Ovary (tissue), 3 donors: ENCODE data around the gene DDX56.
"Not testable (repeated sequence)": the region's sequence is repeated elsewhere in the genome, so short reads cannot be mapped to it uniquely, and the experiment has no call there.

Experiments used
- EP300 ChIP-seq: sonication (generic); formaldehyde crosslinking; IDR thresholded peaks from one replicate; pipeline ENCODE4 v1.6.1; 2017; ENCODE audit warnings: antibody characterized with exemption
- POLR2A ChIP-seq: fragments of 450-650 bp; IDR thresholded peaks from one replicate; pipeline ENCODE4 v1.6.1; 2017; ENCODE audit warnings: antibody characterized with exemption, mild to moderate bottlenecking, moderate library complexity
- TF ChIP-seq, protein P1 (sequence below), 3 donors: fragments of 450-650 bp in 2 of 3; fragments of 200-600 bp in 1 of 3; IDR thresholded peaks; one replicate each; pipeline versions ENCODE4 v1.5.1 to v1.8.0; 2016 to 2022; ENCODE audit warnings: antibody characterized with exemption in 3 of 3, mild to moderate bottlenecking in 1 of 3
- donor health status: DM: no; HTN: no; CAD: no.

DNA sequence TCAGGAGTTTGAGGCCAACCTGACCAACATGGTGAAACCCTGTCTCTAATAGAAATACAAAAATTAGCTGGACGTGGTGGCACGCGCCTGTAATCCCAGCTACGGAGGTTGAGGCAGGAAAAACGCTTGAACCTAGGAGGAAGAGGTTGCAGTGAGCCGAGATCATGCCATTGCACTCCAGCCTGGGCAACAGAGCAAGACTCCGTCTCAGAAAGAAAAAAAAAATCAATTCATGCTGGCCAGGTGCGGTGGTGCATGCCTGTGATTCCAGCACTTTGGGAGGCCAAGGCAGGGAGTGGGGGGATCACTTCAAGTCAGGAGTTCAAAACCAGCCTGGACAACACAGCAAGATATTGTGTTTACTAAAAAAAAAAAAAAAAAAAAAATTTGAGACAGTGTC is 23.5 kb upstream of the DDX56 start:
- TF ChIP-seq, protein P1, sequence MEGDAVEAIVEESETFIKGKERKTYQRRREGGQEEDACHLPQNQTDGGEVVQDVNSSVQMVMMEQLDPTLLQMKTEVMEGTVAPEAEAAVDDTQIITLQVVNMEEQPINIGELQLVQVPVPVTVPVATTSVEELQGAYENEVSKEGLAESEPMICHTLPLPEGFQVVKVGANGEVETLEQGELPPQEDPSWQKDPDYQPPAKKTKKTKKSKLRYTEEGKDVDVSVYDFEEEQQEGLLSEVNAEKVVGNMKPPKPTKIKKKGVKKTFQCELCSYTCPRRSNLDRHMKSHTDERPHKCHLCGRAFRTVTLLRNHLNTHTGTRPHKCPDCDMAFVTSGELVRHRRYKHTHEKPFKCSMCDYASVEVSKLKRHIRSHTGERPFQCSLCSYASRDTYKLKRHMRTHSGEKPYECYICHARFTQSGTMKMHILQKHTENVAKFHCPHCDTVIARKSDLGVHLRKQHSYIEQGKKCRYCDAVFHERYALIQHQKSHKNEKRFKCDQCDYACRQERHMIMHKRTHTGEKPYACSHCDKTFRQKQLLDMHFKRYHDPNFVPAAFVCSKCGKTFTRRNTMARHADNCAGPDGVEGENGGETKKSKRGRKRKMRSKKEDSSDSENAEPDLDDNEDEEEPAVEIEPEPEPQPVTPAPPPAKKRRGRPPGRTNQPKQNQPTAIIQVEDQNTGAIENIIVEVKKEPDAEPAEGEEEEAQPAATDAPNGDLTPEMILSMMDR (IDR thresholded peaks at IDR 0.05) = not testable (repeated sequence)
- TF ChIP-seq POLR2A, EP300: not testable (repeated sequence)
